Measurements from ENCODE around the gene NMB. TPM values are rescaled to one million over a fixed set of nuclear protein-coding genes. Genes with fewer than 3 reads are reported as not detected.

Gene NMB
- 1 to 10 TPM; 5.7 to 7.9 TPM for total RNA-seq

GRCh38 chr15:84658080-84658787 lies at the start of gene NMB:
Gene NMB, minus strand, starts transcription at chr15:84658199. Its CDS starts 47 bp downstream, at chr15:84658152.

GRCh38 chr15:84653910-84654688 lies 3.9 kb downstream of the NMB start, which contains the start of gene WDR73:
Gene WDR73, minus strand, starts transcription at chr15:84654283. Its CDS starts 9 bp downstream, at chr15:84654274.

Other genes starting within 250 kb of the NMB start
- 1 to 10 TPM; 5.0 to 9.6 TPM for gene ZSCAN2, start 57.2 kb downstream of the NMB start, total RNA-seq
- gene WDR73, start 3.9 kb downstream of the NMB start, total RNA-seq, result 10 to 100 TPM; 26.8 to 33.6 TPM
- 100 to 1,000 TPM in 1 of 2 donors, 10 to 100 TPM in 1; 74.7 to 123 TPM for gene SEC11A, start 57.9 kb upstream of the NMB start, total RNA-seq
- 10 to 100 TPM in 1 of 2 donors, 1 to 10 TPM in 1; 8.7 to 10.7 TPM for gene ZNF592, start 90.4 kb upstream of the NMB start, total RNA-seq
- gene ALPK3, start 159.2 kb upstream of the NMB start, total RNA-seq, result under 1 TPM; under 0.01 to 0.34 TPM
- not detected for gene SLC28A1, start 226.5 kb upstream of the NMB start, total RNA-seq